HG03571 (cell line): ENCODE data around the gene OGDHL.
"Not testable (repeated sequence)": the region's sequence is repeated elsewhere in the genome, so short reads cannot be mapped to it uniquely, and the experiment has no call there.

Experiments
- ATAC-seq: cut with Tn5 transposase; IDR thresholded peaks from one replicate; pipeline ENCODE4 v1.9.1; 2021; ENCODE audit not compliant: unreplicated experiment

OGDHL gene

DNA sequence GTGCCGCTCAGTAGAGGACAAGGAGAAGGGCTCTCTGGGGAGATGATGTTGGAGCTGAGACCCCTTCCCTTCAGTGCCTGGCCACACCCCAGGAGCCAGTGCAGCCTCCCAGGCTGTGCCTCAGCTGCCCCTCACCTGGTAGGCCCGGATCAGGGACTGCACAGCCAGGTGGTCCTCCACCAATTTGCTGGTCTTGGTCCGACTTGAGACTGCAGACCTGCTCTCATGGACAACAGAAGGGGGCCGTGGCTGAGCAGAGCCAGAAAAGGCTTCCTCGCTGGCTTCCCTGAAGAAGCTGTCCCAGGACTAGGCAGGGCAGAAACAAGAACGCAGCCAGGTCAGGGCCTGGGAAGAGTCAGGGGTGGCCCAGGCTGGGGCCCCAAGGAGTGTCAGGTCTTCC, 5.5 kb downstream of the OGDHL start:
- no peak for ATAC-seq

DNA sequence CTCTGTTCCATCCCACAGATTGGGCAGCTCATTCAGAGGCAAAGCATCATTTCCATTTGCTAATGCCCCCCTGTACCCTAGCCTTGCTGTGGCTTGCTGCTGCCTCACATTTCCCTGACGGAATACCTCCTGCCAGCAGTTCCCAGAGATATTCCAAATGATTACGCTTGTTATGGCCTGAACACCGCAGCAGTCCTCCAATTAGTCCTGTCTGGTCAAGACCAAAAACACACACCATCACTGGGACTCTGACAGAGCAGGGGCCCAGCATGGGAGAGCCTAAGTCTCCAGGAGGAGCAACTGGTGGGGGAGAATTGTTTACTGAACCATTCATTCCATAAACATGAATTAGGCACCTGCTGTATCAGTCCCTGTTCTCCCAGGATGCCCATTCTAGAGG, 6.1 kb downstream of the OGDHL start:
- no peak for ATAC-seq

DNA sequence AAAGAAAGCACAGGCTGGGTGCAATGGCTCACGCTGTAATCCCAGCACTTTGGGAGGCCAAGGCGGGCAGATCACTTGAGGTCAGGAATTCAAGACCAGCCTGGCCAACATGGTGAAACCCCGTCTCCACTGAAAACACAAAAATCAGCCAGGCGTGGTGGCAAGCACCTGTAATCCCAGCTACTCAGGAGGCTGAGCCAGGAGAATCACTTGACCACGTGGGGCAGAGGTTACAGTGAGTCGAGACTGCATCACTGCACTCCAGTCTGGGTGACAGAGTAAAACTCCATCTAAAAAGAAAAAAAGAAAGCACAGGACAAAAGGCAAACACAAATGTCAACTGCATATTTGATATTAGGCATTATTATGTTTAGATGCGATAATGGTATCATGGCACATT, 7.2 kb downstream of the OGDHL start:
- ATAC-seq, result not testable (repeated sequence)

DNA sequence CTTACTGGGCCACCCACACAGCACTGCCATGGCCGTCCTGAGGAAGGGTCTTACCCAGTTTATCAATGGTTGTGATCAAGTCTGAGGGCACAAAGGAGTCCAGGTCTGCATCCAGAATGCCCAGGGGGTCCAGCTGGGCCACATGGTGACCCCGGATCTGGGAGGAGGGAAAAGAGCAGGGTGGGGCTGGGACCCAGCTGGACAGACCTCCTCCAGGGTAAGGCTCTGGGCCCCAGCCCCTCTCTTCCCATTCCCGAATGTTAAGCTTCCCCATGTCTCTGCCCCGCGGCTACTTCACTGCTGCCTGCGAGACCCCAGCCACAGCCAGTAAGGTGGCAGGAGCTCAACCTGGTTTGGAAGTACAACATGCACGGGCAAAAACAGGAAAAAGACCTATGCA, 9.5 kb downstream of the OGDHL start:
- ATAC-seq, result no peak

DNA sequence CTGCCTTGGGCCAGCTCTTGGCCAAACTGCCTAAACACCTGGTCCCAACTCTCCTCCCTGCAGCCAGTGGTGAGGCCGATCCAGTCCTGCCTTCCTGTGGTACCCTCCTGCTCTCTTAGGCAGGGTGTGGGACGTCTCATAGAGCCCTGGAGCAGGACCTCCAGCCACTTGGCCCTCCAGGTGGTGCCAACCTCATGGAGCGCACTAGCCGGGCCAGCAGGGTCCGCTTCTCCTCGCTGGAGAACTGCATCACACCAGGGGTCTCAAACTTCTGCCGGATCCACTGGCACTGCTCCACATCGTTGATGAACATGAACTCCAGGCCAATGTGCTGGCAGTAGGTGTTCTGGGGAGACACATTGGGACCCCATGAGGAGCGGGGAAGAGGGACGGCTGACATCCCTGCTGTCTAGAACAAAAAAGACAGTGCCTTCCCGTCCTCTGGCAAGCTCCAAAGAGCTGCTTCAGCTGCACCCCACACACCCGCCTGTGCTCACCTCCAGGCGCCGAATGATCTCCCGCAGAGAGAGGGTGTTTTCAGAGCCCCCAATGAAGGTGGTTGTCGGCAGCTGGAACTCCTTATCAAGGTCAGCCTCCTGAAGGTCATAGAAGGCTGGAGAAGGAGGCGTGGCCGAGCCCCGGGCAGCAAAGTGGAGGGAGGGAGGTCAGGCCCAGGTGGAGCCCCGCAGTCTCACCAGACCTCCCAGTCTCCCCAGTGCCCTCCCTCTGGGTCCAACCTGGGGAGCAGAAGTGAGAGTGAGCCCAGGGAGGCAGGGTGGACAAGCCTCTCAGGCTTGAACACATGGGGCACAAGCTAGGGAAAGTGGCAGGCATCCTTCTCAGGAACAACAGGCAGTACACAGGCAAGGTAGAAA, 10.2 kb downstream of the OGDHL start:
- ATAC-seq, result no peak

DNA sequence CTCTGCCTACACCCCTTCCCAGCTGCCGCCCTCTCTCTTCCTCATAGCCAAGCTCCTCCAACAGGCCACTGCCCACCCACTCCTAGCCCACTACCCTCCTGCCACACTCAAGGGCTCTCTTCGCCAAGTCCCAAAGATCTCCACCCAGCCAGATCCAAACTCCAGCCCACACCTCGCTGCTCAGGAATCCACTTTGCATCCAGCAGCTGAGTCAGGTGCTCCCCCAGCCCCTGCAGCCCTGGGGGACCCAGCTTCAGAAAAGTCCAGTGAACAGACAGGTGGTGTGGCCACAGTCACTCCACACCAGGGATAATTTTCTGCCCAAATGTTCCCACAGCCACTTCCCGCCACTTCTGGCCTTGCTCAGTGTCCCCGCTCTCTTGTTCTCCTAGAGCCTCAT, 10.9 kb downstream of the OGDHL start:
- ATAC-seq, result no peak

DNA sequence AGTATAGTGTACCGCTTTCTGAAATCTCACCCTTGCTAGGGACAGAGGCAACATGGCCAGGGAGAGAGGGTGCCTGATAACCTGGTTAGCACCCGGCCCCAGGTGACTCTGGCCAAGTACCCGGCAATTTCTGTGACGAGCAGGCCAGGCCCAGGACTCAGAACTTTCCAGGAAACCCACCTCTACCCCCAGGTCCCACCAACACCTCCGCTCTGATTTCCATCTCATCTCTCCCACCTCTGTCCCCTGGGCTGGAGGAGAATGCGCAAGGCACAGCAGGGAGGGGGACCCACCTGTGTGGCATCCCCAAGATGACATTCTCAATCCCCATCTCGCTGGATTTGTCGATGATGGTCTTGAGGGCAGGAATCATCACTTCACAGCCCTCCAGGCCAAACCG, 11.6 kb downstream of the OGDHL start:
- ATAC-seq, result no peak

DNA sequence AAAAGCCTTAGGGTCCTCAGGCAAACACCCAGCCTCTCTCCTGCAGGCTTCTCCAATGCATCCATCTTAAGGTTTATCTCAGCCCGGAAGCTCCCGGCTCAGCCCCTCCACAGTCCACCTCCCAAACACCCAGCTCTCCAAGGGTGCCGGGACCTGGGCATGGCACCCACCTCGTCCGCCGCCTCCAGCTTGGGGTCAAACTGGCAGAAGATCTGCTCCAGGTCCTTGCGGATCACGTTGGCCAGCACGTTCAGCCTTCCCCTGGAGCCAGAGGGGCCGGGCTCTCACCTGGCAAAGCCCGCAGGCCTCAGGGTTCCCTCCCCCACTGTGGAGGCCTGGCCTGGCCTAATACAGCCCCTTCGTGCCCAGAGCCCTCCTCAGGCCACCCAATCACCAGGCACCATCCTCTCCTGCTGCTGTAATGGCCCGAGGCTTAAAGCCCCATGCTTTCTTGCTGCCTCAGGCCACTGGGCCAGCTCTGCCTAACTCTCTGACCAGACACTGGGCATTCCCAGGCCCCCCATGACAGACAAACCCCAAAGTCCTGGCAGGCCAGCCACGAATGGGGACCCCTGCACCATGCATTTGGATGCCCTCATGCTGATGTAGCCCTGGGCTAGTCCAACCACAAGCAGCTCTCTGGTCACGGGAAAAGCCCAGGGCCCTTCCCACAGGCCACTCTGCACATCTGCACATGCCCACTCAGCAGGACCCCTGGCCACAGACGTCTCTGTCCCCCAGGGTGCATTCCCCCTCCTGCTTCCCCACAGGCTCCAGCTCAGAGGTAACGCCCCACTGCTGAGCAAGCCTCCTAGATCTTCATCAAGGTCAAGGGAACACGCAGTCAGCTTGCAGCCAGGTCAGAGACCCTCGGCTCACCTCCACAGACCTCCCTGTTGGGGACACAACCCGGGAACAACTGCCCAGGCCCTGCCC, 12.3 kb downstream of the OGDHL start:
- no peak for ATAC-seq

DNA sequence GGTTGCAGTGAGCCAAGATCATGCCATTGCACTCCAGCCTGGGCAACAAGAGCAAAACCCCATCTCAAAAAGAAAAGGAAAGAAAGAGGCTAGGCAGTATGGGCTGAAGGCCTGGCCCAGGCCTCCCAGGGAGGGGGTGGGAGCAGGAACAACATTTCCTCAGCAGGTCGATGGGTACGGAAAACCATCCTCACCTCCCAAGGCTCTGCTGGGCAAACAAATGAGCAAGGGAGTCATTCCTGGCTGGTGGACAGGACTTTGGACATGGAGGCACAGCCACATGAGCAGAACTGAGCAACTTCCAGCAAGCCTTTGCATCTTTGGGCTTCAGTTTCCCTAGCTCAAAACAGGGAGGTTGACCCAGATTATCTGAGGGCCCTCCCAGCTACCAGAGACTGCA, 13.0 kb downstream of the OGDHL start:
- ATAC-seq, result no peak

DNA sequence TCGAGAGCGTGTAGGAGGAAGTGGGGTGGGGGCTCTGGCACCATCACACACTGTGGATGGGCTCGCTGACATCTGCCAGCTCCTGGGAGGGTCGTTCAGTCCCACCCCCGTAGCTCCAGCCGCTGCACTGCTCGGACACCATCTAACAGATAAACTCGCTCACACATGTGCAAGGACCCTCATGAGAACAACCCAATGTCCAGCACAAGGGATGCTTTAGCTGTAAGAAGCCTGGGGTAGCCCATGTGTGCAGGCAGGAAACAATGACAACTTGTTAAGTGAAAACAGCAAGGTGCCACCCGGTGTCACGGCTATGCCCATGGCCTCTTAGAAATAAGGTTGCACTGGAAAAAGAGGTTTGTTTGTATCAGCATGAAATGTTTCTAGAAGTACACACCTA, 14.1 kb downstream of the OGDHL start:
- ATAC-seq, result no peak

DNA sequence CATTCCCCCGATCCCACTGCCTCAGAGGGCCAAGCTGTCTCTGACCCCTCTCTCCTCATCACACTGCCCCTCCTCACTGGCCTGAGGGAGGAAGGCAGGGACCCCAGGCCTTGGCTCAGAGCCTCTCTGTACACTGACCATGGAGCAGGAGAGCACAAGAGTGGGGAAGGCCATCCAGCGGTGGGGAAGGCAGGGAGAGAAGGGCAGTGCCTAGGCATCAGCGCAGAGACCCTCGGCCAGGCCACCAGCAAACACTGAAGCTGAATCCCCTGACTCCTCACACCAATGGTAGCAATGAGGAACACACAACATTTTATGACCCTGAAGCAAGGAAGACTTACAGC, 14.8 kb downstream of the OGDHL start:
- no peak for ATAC-seq

DNA sequence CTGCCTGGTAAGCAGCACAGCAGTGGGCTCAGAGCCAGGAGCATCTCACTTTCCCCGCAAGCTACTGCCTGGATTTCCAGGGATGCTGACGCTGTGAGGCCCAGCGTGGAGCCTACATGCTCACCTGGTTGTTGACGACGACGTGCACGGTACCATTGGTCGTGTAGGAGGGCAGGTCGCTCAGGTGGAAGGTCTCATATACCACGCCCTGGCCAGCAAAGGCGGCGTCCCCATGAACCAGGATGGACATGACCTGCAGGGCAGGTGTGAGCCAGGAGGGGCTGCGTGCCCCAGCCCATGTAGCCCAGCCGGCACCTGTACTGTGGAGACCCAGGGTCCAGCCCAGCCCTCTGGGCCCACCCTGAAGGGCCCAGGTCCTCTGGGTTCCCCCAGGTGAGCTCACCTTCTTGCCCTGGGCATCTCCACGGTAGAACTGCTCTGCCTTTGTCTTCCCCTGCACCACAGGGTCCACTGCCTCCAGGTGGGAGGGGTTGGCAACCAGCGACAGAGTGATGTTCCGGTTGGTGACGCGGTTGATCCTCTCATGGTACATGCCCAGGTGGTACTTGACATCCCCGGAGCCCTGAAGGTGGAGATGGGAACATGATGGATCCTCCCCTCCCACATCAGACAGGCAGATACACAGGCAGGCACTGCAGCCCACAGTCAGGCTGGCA, 15.4 kb downstream of the OGDHL start:
- no peak for ATAC-seq

DNA sequence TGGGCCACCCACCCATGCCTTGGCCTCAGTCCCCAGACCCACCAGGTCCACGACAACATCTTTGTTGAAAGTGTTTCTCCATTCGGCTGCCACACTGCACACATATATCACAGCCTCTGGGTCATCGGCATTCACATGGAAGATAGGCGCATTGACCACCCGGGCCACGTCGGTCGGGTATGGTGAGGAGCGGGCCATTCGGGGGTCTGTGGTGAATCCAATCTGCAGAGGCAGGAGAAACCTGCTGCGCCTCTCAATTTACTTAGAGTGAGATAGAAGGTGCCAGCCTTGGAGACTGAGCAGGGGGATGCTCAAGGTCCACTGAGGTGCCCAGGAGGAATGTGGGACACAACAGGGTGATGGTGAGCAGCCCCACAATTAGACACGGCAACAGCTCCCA, 16.4 kb downstream of the OGDHL start:
- ATAC-seq, result no peak

DNA sequence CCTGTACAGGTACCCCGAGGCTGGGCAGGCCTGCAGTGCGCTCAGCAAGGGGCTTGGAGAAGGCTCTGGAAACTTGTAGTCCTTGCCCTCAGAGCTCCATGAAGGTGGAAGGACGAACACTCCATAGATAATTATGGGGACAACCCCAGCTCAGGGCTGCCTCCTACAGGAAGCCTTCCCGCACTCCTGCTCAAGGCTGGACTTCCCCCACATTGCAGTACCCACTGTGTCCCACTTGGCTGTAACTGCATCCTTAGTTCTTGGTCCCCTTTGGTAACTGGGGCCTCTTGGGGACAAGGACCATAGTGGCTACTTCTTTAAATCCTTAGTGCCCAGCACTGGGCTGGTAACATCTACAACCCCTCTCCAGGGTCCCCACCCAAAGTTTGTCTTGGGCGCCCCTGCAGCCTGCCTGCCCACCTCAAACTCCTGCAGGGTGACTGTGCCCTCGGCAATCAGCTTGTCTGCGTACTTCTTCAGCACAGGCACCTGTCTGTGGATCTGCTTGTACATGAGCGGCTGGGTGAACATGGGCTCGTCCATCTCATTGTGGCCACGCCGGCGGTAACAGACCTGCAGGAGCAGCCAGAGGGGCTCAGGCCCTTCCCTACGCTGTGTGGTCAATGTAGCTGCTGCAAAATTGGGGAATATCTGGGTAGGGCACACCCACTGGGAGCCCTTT, 17.1 kb downstream of the OGDHL start:
- ATAC-seq, result no peak

DNA sequence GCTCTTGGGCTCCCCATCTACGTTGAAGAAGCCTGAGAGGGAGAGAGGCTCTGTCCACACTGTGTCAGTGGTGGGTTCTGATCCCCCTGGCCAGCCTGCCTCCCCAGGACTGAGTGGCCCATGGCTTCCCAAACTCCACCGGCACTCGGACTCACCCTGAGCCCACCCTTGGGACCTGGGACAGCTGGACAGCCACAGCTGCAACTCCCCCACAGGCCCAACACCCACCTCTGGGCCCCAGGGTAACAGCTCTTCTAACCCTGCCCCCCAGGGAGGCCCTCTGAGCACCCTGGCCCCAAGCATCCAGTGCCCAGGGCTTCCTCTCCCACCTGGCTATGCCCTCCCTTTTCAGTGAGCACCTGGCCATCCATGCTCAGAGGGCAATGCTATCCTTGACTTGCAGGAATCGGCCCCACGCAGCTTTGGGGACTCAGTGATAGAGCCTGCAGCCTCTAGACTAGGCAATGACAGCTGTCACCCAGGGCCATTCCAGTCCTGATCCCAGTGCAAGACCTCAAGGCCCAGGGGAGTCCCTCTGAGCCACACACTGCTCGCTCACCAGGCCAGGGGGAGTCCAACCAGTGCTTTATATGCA, 17.9 kb downstream of the OGDHL start:
- no peak for ATAC-seq

DNA sequence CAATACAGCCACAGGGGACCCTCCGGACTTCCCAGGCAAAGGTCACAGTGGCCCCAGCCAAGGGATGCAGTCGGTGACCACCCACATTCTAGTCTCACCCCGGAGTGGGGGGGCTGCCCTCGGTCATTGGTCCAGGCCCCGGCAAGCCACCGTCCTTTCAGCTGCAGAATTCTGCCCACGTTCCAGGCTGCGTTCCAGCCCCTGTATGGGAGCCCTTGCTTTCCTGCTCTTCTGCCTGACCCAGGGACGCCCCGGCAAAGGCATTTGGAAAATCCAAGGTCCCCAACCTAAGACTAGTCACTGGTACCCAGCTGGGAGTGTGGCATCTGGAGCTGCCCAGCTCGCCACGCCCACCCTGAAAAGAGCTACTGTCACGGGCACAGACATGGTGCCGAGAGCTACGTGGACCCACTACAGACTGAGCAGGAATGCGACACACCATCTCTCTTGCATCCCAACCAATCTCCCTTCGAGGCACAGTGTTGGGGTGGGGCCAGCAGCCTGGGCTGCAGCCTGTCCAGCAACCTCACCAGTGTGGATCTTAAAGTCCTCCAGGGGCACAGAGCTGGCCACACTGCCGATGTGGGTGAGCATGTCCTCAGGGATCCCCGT, 18.6 kb downstream of the OGDHL start:
- no peak for ATAC-seq

DNA sequence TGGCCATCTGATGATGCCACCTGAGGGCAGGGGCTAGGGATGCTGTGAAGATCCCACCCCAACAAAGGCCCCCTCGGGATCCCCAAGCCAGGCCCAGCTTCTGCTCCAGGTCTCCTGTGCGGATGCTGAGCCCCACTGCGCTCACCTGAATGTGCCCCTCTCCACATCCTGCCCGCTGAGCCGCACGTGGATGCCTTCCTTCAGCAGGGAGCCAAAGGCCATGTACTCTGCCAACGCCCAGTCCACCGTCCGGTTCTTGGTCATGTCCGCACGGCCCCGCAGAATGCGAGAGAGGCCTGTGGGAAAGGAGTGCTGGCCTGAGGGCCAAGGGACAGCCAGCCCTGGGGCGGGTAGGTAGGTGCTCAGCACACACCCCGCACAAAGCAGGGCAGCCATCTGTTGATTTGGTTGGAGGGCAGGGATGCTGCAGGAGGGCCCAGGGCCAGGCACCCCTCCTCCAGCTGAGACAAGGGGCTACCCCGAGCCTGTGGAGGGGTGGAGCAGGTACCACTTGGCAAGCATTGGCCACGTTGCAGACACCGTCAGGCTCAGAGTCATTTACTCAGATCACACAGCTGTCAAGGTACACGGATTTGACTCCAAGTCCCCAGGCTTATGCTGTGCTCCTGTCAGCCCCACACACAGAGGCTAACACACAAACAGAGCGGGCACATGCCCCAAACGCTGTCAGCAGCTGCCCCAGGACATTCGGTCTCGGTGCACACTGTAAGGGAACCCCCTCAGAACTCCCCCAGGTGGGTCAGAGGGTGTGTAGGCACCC, 19.2 kb downstream of the OGDHL start:
- no peak for ATAC-seq

DNA sequence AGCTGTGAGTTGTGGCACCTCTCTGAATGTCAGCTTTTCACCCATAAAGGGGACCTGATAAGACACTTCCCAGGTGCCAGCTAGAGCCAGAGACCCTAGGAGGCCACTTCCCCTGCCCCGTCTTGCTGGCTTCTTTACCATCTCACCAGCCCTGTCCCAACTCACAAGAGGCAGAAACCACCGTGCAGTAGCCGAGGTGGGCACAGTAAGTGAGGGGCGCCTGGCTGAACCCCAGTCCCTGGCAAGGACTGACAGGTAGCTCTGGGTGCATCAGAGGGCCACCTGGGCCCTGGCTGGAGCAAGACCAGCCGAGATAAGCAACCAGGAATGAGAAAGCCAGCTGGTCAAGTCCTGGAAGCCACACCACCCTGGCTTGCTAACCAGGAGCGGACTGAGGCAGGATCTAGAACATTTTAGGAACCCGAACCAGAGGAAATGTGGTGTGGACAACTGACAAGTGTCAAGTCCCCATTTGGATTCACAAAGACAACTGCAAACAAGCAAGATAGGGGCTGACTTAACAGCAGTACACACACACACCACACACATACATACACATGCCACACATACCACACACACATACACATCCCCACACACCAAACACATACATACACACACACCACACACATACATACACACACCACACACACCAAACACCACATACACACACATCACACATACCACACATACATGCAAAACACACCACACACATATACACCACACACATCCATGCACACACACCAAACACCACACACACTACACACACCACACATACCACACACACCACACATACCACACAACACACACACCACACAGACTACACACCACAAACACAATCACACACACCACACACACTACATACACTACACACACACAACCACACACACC, 20.8 kb downstream of the OGDHL start:
- ATAC-seq, result no peak
